Liver (tissue), 9 donors: ENCODE measurements around the gene ABCA6. TPM values are rescaled to one million over a fixed set of nuclear protein-coding genes. Genes with fewer than 3 reads are reported as not detected.

Experiments
- DNase-seq: peaks from one replicate; pipeline ENCODE4 v3.0.0-alpha.2; 2017; ENCODE audit warnings: low spot score
- H3K27ac ChIP-seq, 2 donors: one replicate each; pipeline ENCODE4 v1.7.0; 2013; ENCODE audit warnings: inconsistent platforms in 2 of 2, low read length in 2 of 2, control low read depth in 1 of 2, low read depth in 1 of 2, mild to moderate bottlenecking in 1 of 2
- H3K27me3 ChIP-seq, 4 donors: one replicate each; pipeline versions ENCODE4 v1.6.1 to v1.7.0; 2013; ENCODE audit warnings: low read length in 3 of 4, inconsistent platforms in 1 of 4, mild to moderate bottlenecking in 1 of 4, moderate library complexity in 1 of 4; ENCODE audit not compliant: control insufficient read depth in 4 of 4, insufficient read depth in 4 of 4
- H3K36me3 ChIP-seq, 4 donors: one replicate each; pipeline versions ENCODE4 v1.6.1 to v1.7.0; 2013; ENCODE audit warnings: low read length in 3 of 4, mild to moderate bottlenecking in 3 of 4, low read depth in 1 of 4, moderate library complexity in 1 of 4; ENCODE audit not compliant: control insufficient read depth in 4 of 4, insufficient read depth in 3 of 4
- H3K4me1 ChIP-seq, 4 donors: one replicate each; pipeline versions ENCODE4 v1.6.1 to v1.7.0; 2013; ENCODE audit warnings: low read length in 3 of 4, mild to moderate bottlenecking in 3 of 4, moderate library complexity in 1 of 4; ENCODE audit not compliant: control insufficient read depth in 4 of 4, insufficient read depth in 4 of 4
- H3K4me3 ChIP-seq, 3 donors: one replicate each; pipeline versions ENCODE4 v1.6.1 to v1.7.0; 2013; ENCODE audit warnings: low read length in 3 of 3, control low read depth in 1 of 3, low read depth in 1 of 3, mild to moderate bottlenecking in 1 of 3
- H3K9ac ChIP-seq, 2 donors: one replicate each; pipeline ENCODE4 v1.7.0; 2013; ENCODE audit warnings: low read length in 2 of 2, mild to moderate bottlenecking in 2 of 2, moderate library complexity in 2 of 2, control low read depth in 1 of 2, low read depth in 1 of 2
- H3K9me3 ChIP-seq, 4 donors: one replicate each; pipeline versions ENCODE4 v1.6.1 to v1.7.0; 2013; ENCODE audit warnings: low read length in 3 of 4; ENCODE audit not compliant: control insufficient read depth in 4 of 4
- ATF3 ChIP-seq: IDR thresholded peaks from 2 replicates; pipeline ENCODE4 v1.6.1; 2016; ENCODE audit warnings: antibody characterized with exemption
- EGR1 ChIP-seq, 2 donors: IDR thresholded peaks; 2 replicates each; pipeline ENCODE4 v1.6.1; 2016 to 2018; ENCODE audit warnings: antibody characterized with exemption in 2 of 2, low read depth in 2 of 2
- FOXA1 ChIP-seq: IDR thresholded peaks from 2 replicates; pipeline ENCODE4 v1.6.1; 2016; ENCODE audit warnings: antibody characterized with exemption
- FOXA2 ChIP-seq: IDR thresholded peaks from 2 replicates; pipeline ENCODE4 v1.6.1; 2016; ENCODE audit warnings: antibody characterized with exemption
- GABPA ChIP-seq, 2 donors: IDR thresholded peaks in 1 of 2; conservative IDR thresholded peaks in 1 of 2; 2 replicates each; pipeline ENCODE4 v1.6.1; 2016; ENCODE audit warnings: antibody characterized with exemption in 2 of 2, mild to moderate bottlenecking in 1 of 2, moderate library complexity in 1 of 2
- HNF4A ChIP-seq, 2 donors: conservative IDR thresholded peaks; 2 replicates each; pipeline ENCODE4 v1.6.1; 2016; ENCODE audit warnings: antibody characterized with exemption in 2 of 2, mild to moderate bottlenecking in 2 of 2
- HNF4G ChIP-seq: IDR thresholded peaks from 2 replicates; pipeline ENCODE4 v1.6.1; 2016; ENCODE audit warnings: antibody characterized with exemption
- JUND ChIP-seq, 2 donors: IDR thresholded peaks; 2 replicates each; pipeline ENCODE4 v1.6.1; 2016; ENCODE audit warnings: antibody characterized with exemption in 2 of 2
- MAX ChIP-seq: IDR thresholded peaks from 2 replicates; pipeline ENCODE4 v1.6.1; 2016; ENCODE audit warnings: antibody characterized with exemption
- NR2F2 ChIP-seq: IDR thresholded peaks from 2 replicates; pipeline ENCODE4 v1.6.1; 2016; ENCODE audit warnings: antibody characterized with exemption
- RAD21 ChIP-seq, 2 donors: IDR thresholded peaks; 2 replicates each; pipeline ENCODE4 v1.6.1; 2016; ENCODE audit warnings: antibody characterized with exemption in 2 of 2, mild to moderate bottlenecking in 2 of 2
- REST ChIP-seq: IDR thresholded peaks from 2 replicates; pipeline ENCODE4 v1.6.1; 2016; ENCODE audit warnings: antibody characterized with exemption, mild to moderate bottlenecking
- RXRA ChIP-seq, 2 donors: IDR thresholded peaks; 2 replicates each; pipeline ENCODE4 v1.6.1; 2017 to 2018; ENCODE audit warnings: antibody characterized with exemption in 2 of 2, mild to moderate bottlenecking in 1 of 2
- SP1 ChIP-seq: IDR thresholded peaks from 2 replicates; pipeline ENCODE4 v1.6.1; 2018; ENCODE audit warnings: antibody characterized with exemption, mild to moderate bottlenecking
- TAF1 ChIP-seq: conservative IDR thresholded peaks from 2 replicates; pipeline ENCODE4 v1.6.1; 2016; ENCODE audit warnings: antibody characterized with exemption, mild to moderate bottlenecking
- YY1 ChIP-seq: IDR thresholded peaks from 2 replicates; pipeline ENCODE4 v1.6.1; 2016; ENCODE audit warnings: antibody characterized with exemption, mild to moderate bottlenecking
- ZBTB33 ChIP-seq: IDR thresholded peaks from 2 replicates; pipeline ENCODE4 v1.6.1; 2016; ENCODE audit warnings: antibody characterized with exemption
- WGBS: extraction: QIAGEN DNeasy Blood & Tissue Kit; methylation state at CpG from one replicate; pipeline ENCODE4 v1.1.7; 2013; 5-methylcytosine and 5-hydroxymethylcytosine counted together
- polyA plus RNA-seq, 2 donors: library from polyadenylated mRNA; stranded (reverse) in 1 of 2; unstranded in 1 of 2; fragments of 200-250 nt in 1 of 2; fragments of >200 nt in 1 of 2; fragmentation: Nextera tagmentation in 1 of 2; extraction: Ambion mirVana in 1 of 2; gene quantifications; one replicate each; pipeline versions ENCODE4 v1.2.1 to v1.2.3, GENCODE V29; 2013 to 2015
- total RNA-seq, 2 donors: library from RNA; depleted of rRNA; stranded (reverse); fragments of >200 nt; gene quantifications; one replicate each; pipeline ENCODE4 v1.2.3, GENCODE V29; 2014
- donor health status: healthy.
- donor health status: healthy.
- donor health status: healthy.
- donor health status: healthy.
- donor health status: healthy.

ABCA6 gene
- total and polyA plus RNA-seq, 4 donors: 37.5 to 158 (median 47.5) TPM

GRCh38 chr17:69179227-69179952 is 37.7 kb upstream of the ABCA6 start:
- Histone ChIP-seq H3K27ac (no peak overlapping the region), H3K36me3 (peaks cover 0 to 13% (median 0%) of the 10 kb centered on the region in 4 donors), H3K9me3 (no peaks in the 10 kb centered on the region), H3K4me3 (no peak overlapping the region), H3K4me1 (peaks cover 0 to 1% (median 0%) of the 10 kb centered on the region in 4 donors), H3K9ac (no peak overlapping the region), H3K27me3 (no peaks in the 10 kb centered on the region)
- WGBS: 72% methylated on average over 4 of the region's 4 CpGs
- TF ChIP-seq ATF3 (no peak), ZBTB33 (no peak), HNF4A (conservative IDR thresholded peaks at IDR 0.05) (no peak), EGR1 (IDR thresholded peaks at IDR 0.05; ENCODE audit: low read depth in 2 of 2) (no peak), SP1 (no peak), RAD21 (IDR thresholded peaks at IDR 0.05) (no peak), YY1 (no peak), FOXA1 (no peak), GABPA (IDR thresholded peaks at IDR 0.05 in 1 of 2, conservative IDR thresholded peaks at IDR 0.05 in 1 of 2) (no peak), TAF1 (no peak), REST (no peak), JUND (IDR thresholded peaks at IDR 0.05) (no peak), RXRA (IDR thresholded peaks at IDR 0.05) (no peak)
- no peak for DNase-seq

GRCh38 chr17:69176457-69176795 is 34.7 kb upstream of the ABCA6 start:
- Histone ChIP-seq H3K9me3 (no peaks in the 10 kb centered on the region), H3K4me1 (peaks cover 0 to 1% (median 0%) of the 10 kb centered on the region in 4 donors), H3K4me3 (no peak overlapping the region), H3K27ac (no peak overlapping the region), H3K9ac (no peak overlapping the region), H3K36me3 (peaks cover 0 to 8% (median 0%) of the 10 kb centered on the region in 4 donors), H3K27me3 (no peaks in the 10 kb centered on the region)
- WGBS: 94% methylated on average over 1 of the region's 1 CpG
- no peak for DNase-seq
- TF ChIP-seq TAF1 (no peak), ZBTB33 (no peak), FOXA1 (no peak), JUND (IDR thresholded peaks at IDR 0.05) (no peak), HNF4A (conservative IDR thresholded peaks at IDR 0.05) (no peak), YY1 (no peak), ATF3 (no peak), RAD21 (IDR thresholded peaks at IDR 0.05) (no peak), REST (no peak), RXRA (IDR thresholded peaks at IDR 0.05) (no peak), NR2F2 (no peak), FOXA2 (no peak), GABPA (IDR thresholded peaks at IDR 0.05 in 1 of 2, conservative IDR thresholded peaks at IDR 0.05 in 1 of 2) (no peak), HNF4G (no peak), MAX (no peak)
